Right ventricle myocardium inferior (tissue), 1 donor: ENCODE results near the gene DNAJA1. TPM values are rescaled to one million over a fixed set of nuclear protein-coding genes. Genes with fewer than 3 reads are reported as not detected.
A peak's percentile ranks its signal among the peaks of the same experiment; 100 is the strongest.
"Not testable (repeated sequence)": the region's sequence is repeated elsewhere in the genome, so short reads cannot be mapped to it uniquely, and the experiment has no call there.

Experiments
- ATAC-seq: fragments of 200-7000 bp; cut with Tn5 transposase; one replicate; pipeline ENCODE4 v1.9.1; 2020; ENCODE audit warnings: mild to moderate bottlenecking, moderate library complexity
- DNase-seq: peaks from one replicate; pipeline ENCODE4 v3.0.0; 2021; ENCODE audit errors: missing footprints
- intact Hi-C: fragments of 100-400 bp; cut with DNase I; formaldehyde crosslinking; loops from one replicate; pipeline ENCODE4 v1.11.0; 2022
- long read RNA-seq: library from polyadenylated mRNA; unstranded; transcript quantifications from one replicate; pipeline ENCODE4 v2.0.0, GENCODE V29; 2021
- total RNA-seq: library from RNA; stranded (reverse); fragmentation: NEBNext Ultra II Directional; extraction: Animal tissue kit (Norgen Biotek cat#: 25700); gene quantifications from one replicate; pipeline ENCODE4 v1.2.1, GENCODE V29; 2021
- donor health status: DM: no; HTN: yes; CAD: no; lungs with severe emphysema.

DNAJA1 gene
- 82.3 TPM for total RNA-seq
- long read RNA-seq, transcript DNAJA1-201 (9 exons, 2,381 nt), result major isoform, 93 of 98 reads
- long read RNA-seq, partial matches to known transcripts, result 1 of 98 reads
- long read RNA-seq, other reads (novel, unspliced or antisense), result 4 of 98 reads

- intact Hi-C loops, result loop anchor here (5.0 kb wide), 1 partner anchor 47 kb away; no protein-coding TSS in a partner anchor
- DNase-seq (peak; percentile 97), ATAC-seq (peak; percentile 98)
Observed at GRCh38 chr9:33024966-33025571, at the start of gene DNAJA1. Gene DNAJA1, plus strand, starts transcription at chr9:33025273. Its CDS starts 1,212 bp downstream, at chr9:33026485.

- no peak for ATAC-seq
Observed at GRCh38 chr9:32978051-32978450, 47.0 kb upstream of the DNAJA1 start.

DNA sequence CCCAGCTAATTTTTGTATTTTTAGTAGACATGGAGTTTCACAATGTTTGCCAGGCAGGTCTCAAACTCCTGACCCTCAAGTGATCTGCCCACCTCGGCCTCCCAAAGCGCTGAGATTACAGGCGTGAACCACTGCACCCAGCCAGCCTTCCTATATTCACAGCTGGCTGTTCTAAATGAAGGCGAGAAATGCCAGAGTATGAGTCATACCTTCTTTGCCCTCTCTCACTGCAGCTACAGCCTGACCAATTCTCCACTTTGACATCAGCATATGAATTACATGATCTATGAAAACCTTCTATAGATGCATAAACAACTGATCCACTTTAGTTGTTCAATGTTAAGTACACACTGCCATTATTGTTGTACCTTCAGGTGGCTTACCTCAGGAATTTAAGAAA is 38.1 kb upstream of the DNAJA1 start:
- intact Hi-C loops, result no loop called here
- no peak for ATAC-seq
- DNase-seq, result no peak

More at GRCh38 chr9:32978051-32978450, 47.0 kb upstream of the DNAJA1 start:
- DNase-seq, result no peak
- intact Hi-C loops, result no loop called here

GRCh38 chr9:32989660-32990059 is 35.4 kb upstream of the DNAJA1 start:
- ATAC-seq (no peak), DNase-seq (no peak)
- intact Hi-C loops, result no loop called here

DNA sequence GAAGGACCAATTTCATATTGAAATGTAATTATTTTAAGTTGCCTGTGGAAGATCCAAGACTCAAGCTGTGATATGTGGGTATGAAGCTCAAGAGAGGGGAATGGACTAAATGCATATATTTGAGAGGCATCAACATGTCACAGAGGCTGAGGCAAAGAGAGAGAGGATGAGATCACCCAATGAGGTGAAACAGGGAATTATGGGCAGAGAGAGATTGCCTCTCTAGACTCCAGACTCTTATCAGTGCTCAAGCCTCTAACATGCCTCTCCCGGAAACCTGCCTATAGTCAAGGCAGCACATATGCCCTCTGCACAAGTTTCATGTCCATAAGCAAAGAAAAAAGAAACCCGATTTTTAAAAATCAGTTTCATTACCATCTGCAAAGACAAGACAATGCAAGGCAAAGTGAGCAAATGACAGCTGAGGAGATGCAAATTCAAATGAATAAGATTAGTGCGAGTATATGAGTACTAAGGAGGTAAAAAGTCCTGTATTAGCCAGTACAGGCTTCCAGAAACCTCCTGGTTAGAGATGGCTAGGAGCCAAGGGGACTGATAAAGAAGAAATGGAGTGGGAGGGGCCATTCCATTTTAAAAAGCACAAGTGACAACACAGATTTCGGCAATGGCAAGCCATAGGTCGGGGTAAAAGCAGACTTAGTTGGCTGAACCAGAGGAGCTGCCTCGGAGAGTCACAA is 33.0 kb upstream of the DNAJA1 start:
- DNase-seq (no peak), ATAC-seq (peak; percentile 36)
- intact Hi-C loops, result no loop called here

GRCh38 chr9:32992595-32993238 is 32.4 kb upstream of the DNAJA1 start:
- intact Hi-C loops, result no loop called here
- DNase-seq, result no peak
- peak; percentile 38 for ATAC-seq

GRCh38 chr9:33000682-33001055 is 24.4 kb upstream of the DNAJA1 start:
- ATAC-seq, DNase-seq, intact Hi-C loops: not testable (repeated sequence)

GRCh38 chr9:33005335-33005734 is 19.7 kb upstream of the DNAJA1 start:
- intact Hi-C loops, DNase-seq, ATAC-seq: not testable (repeated sequence)

GRCh38 chr9:33007755-33008154 is 17.3 kb upstream of the DNAJA1 start:
- ATAC-seq, result no peak
- DNase-seq, result no peak
- intact Hi-C loops, result no loop called here

DNA sequence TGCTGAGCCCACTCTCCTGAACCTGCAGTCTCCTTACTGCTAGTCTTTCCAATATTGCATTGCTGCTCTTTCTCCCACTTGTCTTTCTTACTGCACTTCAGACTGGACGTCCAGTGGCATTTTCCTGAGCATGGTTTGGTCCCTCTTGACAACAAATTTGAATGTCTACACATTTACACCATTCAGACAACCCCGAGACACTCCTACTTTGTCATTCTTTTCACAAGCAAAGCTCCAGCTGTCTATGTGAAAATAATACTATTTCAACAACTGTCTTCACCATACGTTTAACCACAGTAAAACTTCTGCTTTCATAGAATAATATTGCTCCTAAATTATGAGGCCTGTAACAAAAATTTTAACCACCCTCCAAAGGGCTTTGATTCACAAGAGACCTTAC is 13.2 kb upstream of the DNAJA1 start:
- DNase-seq, result no peak
- ATAC-seq, result no peak

DNA sequence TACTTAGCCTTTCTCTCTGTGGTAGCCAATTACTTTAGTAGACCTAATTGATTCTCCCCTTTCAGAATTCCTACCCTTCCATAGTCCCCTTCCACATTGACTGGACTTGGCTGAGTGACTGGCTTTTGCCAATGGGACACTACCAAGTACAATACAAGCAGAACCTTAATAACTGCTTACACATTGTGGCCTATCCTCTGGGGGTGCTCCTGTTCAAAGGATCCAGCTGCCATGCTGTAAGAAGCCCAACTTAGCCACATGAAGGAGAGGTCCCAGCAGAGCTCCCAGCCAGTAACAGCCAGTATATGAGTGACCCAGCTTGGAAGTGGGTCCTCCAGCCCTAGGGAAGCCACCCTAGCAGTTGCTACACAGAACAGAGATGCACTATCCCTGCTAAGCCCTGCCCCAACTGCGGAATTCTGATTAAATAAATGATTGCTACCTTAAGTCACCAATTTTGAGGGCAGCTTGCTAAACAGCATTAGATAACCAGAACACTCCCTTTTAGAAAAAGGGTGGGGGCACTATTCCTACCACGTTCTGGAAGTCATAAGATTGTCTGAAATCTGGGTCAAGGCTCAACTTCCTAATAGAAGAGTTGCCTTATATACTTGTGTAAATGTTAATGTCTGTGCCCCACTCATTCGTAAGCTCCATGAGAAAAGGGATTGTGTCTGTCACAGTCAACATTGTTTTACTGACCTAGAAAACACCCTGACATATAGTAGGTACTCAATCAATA is 12.6 kb upstream of the DNAJA1 start:
- intact Hi-C loops, result no loop called here
- DNase-seq (no peak), ATAC-seq (no peak)

More for the DNA sequence above, 13.2 kb upstream of the DNAJA1 start:
- intact Hi-C loops, result no loop called here

DNA sequence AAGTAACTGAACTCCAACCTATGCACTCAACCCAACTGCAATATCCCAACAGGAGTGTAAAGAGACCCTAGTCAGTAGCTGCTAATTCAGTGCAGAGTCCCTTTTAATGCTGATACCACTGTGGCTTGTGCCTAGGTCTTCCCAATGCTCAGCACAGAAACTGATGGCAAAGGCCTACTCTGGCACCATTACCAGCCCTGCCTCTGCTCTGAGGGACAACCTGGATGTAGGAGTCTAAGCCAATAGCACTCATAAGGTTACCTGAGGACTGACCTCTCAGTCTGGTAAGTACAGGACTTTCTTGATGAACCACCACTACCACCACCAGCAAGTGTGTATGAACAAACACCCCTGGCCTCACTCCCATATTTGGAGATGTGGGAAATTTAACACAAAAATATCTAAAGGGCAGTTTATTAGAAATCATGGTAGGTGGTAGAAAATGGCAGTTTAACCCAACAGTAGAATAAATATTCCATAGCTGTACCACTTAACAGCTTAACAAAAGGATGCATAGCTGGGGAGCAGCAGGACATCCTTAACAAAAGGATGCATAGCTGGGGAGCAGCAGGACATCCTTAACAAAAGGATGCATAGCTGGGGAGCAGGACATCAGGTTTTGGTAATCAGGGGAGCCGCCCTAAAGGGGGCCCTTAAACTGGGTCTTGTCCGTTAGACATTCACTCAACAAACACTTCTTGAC is 11.0 kb upstream of the DNAJA1 start:
- intact Hi-C loops, result no loop called here
- no peak for ATAC-seq
- DNase-seq, result no peak

DNA sequence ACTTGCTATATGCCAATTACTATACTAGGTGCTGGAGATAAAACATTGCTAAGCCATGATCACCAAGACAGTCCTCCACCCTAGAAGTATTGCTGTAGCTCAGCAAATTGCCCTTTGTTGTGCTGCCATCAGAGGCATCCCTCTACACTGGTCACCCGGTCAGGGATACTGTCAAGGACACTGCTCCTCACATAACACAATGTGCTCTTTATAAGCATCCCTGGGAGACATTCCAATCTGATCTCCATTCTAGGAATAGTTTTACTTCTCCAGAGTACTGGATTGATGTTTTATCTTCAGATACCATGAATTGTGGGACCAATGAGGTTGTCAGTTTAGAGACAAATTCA is 10.4 kb upstream of the DNAJA1 start:
- intact Hi-C loops, result no loop called here
- no peak for ATAC-seq
- no peak for DNase-seq

DNA sequence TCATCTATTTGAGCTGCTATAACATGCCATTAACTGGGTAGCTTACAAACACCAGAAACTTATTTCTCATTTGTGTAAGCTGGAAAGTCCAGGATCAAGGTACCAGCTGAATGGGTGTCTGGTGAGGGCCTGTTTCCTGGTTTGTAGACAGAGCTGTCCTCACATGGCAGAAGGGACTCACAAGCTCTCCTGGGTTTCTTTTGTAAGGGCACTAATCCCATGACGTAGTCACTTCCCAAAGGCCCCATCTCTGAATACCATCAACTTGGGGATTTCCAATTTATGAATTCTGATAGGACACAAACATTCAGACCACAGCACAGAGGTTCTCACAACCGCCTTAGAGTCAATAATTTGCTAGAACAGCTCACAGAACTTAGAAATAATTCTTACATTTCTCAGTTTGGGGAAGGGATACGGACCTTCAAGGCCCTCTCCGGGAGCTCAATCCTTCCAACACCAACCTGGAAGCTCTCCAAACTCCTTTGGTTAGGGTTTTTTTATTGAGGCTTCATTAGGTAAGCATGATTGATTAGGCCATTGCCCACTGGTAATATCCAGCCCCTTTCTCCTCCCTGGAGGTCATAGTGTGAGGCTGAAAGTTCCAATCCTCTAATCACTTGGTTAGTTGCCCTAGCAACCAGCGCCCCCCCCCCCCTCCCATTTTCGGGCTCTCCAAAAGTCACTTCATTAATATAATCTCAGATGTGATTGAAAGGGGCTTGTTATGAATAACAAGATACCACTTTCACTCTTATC is 7.6 kb upstream of the DNAJA1 start:
- DNase-seq, result no peak
- ATAC-seq, result no peak
- intact Hi-C loops, result no loop called here

GRCh38 chr9:33019797-33020196 is 5.3 kb upstream of the DNAJA1 start:
- ATAC-seq, result no peak
- intact Hi-C loops, result no loop called here
- no peak for DNase-seq

GRCh38 chr9:33022303-33022702 is 2.8 kb upstream of the DNAJA1 start:
- ATAC-seq, result no peak
- intact Hi-C loops, result no loop called here
- DNase-seq, result no peak

DNA sequence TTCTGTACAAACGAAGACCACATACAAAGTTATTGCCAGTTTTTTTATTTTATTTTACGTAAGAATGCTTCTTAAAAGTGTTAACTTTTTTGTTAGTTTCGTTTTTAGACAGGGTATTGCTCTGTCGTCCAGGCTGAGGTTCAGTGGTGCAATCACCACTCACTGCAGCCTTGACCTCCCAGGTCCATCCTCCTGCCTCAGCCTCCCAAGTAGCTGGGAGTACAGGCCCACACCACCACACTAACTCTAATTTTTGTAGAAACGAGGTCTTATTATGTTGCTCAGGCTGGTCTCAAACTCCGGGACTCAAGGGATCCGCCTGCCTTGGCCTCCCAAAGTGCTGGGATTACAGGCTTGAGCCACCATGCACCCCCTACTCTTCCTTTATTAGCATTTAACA is 2.3 kb upstream of the DNAJA1 start:
- no peak for ATAC-seq
- intact Hi-C loops, result no loop called here

DNA sequence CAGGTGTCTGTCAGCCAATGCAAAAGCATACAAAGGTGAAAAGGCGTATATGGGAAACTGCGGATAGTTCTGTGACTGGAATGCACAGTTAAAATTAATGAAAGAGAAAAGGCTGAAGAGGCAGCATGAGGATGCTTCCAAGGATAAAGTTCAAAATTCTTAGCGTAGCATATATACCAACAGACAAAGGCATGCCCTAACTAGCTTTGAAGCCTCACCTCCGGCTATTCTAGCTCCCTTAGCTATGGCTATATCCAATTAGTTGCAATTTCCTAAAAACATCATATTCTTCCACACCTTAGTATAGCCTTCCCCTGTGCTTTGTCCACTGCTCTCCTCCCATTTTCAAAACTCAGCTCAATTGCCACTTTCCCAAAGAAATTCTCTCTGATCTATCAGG is 1.4 kb upstream of the DNAJA1 start:
- DNase-seq, result no peak
- ATAC-seq, result no peak
- intact Hi-C loops, result no loop called here

More for the DNA sequence above, 2.3 kb upstream of the DNAJA1 start:
- no peak for DNase-seq
